ENCODE data around the gene CDKAL1. TPM values are rescaled to one million over a fixed set of nuclear protein-coding genes. Genes with fewer than 3 reads are reported as not detected.

Gene CDKAL1
- total RNA-seq, 4 donors from 2014 or later = 13.5 to 21.2 (median 17.3) TPM

DNA sequence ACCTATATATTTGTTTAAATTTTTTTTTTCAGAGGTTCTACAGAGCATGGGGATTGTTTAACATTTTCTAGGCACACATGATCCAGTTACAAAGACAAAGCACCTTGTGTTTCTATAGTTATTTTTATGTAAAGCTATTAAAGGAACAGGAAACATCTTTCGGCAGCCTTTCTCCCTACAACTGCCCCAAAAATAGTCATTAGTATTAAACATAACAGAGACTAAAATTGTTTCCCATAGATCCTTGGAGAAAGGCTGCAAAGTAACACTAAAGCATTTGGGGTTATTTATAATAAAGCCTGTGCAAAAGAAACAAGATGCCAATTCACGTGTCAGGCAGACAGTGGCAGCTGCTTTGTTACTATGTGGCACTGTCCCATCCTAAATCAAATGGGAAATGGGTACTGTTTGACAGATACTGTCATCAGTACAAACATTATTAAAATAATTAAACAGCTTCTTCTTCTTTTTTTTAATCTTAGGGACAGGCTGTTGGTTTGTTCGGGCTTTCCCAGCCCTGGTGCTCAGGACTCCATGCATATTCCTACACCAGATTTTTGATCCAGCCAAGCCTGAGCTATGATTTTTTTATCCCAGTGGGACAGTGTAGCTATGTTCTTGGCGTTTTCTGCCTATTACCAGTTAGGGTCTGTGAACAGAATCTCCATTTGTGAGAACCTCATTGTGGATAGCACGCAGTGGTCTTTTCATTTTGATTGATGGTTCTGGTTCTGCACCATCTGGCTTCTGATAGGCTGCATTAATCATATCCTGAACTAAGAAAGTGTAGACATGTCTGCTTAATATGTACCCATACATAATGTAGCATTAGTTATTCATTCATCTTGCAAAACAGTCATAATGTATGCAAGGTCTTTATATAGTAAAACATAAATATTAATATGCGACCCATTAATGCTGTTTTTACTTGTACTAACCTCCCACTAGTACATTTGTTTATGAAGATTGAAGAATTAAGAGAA, 598.9 kb downstream of the CDKAL1 start:
- DNase-seq (ENCODE audit: low spot score in 2 of 2) = no peak
- Histone ChIP-seq H3K4me1 (peaks cover 0 to 16% (median 0%) of the 10 kb centered on the region in 4 donors), H3K27ac (no peak overlapping the region), H3K27me3 (no peaks in the 10 kb centered on the region), H3K4me3 (no peak overlapping the region), H3K36me3 (no peaks in the 10 kb centered on the region), H3K9me3 (no peaks in the 10 kb centered on the region)
- TF ChIP-seq, protein P1, sequence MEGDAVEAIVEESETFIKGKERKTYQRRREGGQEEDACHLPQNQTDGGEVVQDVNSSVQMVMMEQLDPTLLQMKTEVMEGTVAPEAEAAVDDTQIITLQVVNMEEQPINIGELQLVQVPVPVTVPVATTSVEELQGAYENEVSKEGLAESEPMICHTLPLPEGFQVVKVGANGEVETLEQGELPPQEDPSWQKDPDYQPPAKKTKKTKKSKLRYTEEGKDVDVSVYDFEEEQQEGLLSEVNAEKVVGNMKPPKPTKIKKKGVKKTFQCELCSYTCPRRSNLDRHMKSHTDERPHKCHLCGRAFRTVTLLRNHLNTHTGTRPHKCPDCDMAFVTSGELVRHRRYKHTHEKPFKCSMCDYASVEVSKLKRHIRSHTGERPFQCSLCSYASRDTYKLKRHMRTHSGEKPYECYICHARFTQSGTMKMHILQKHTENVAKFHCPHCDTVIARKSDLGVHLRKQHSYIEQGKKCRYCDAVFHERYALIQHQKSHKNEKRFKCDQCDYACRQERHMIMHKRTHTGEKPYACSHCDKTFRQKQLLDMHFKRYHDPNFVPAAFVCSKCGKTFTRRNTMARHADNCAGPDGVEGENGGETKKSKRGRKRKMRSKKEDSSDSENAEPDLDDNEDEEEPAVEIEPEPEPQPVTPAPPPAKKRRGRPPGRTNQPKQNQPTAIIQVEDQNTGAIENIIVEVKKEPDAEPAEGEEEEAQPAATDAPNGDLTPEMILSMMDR (IDR thresholded peaks at IDR 0.05) = no peak
- TF ChIP-seq EP300 (IDR thresholded peaks at IDR 0.05) = no peak
- no peak for TF ChIP-seq POLR2A (IDR thresholded peaks at IDR 0.05)
- 41 to 46% methylated on average over 6 of the region's 6 CpGs for WGBS, 2 donors

DNA sequence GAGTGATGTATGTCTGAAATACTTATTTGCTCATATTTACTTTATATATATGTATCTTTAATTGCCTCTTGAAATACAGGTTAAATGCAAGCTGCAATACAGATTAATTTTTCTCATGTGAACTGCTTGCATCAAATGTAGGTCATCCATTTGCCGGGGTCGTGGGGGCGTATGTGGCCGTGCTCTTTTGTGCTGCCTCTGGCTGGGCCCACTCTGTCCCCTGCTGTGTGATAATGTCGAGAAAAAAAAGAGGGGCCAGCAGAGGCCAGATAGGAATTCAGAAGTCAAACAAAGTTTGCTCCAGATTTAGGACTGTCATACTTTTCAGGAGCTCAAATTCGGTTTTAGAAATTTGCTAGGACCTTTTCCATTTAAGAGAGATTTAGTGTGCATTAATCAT, 599.6 kb downstream of the CDKAL1 start:
- no peak for DNase-seq (ENCODE audit: low spot score in 2 of 2)
- H3K9me3 ChIP-seq = no peaks in the 10 kb centered on the region
- TF ChIP-seq POLR2A (IDR thresholded peaks at IDR 0.05) (no peak), EP300 (IDR thresholded peaks at IDR 0.05) (no peak)
- peaks cover 0 to 24% (median 0%) of the 10 kb centered on the region in 4 donors for H3K4me1 ChIP-seq
- no peak overlapping the region for H3K4me3 ChIP-seq
- WGBS, 2 donors = 37 to 48% methylated on average over 6 of the region's 6 CpGs
- H3K27me3 ChIP-seq = no peaks in the 10 kb centered on the region
- H3K36me3 ChIP-seq = no peaks in the 10 kb centered on the region
- no peak overlapping the region for H3K27ac ChIP-seq

DNA sequence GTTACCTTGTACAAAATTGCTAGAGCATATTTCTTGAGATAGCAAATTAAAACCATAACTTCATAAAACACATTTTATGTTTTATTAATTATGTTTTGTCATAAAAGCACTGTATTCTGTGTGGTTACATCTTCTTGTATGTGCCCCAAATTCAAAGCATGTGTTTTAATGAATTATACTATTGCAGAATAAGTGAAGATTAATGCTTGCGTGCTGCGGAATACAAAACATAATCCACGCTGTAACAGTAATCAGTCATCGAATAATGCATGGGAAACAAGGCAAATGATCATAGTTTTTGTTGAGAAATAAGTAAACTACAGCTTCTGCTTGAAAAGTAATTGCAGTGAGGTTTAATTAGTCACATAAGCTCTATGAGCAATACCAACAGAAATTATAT, 600.1 kb downstream of the CDKAL1 start:
- no peak for DNase-seq (ENCODE audit: low spot score in 2 of 2)
- H3K9me3 ChIP-seq = no peaks in the 10 kb centered on the region
- peaks cover 0 to 26% (median 0%) of the 10 kb centered on the region in 4 donors for H3K4me1 ChIP-seq
- no peak overlapping the region for H3K27ac ChIP-seq
- no peaks in the 10 kb centered on the region for H3K27me3 ChIP-seq
- no peak for TF ChIP-seq POLR2A (IDR thresholded peaks at IDR 0.05)
- no peak for TF ChIP-seq EP300 (IDR thresholded peaks at IDR 0.05)
- TF ChIP-seq, protein P1 (IDR thresholded peaks at IDR 0.05) = no peak
- H3K4me3 ChIP-seq = no peak overlapping the region
- 94 to 96% methylated on average over 4 of the region's 4 CpGs for WGBS, 2 donors
- H3K36me3 ChIP-seq = no peaks in the 10 kb centered on the region

DNA sequence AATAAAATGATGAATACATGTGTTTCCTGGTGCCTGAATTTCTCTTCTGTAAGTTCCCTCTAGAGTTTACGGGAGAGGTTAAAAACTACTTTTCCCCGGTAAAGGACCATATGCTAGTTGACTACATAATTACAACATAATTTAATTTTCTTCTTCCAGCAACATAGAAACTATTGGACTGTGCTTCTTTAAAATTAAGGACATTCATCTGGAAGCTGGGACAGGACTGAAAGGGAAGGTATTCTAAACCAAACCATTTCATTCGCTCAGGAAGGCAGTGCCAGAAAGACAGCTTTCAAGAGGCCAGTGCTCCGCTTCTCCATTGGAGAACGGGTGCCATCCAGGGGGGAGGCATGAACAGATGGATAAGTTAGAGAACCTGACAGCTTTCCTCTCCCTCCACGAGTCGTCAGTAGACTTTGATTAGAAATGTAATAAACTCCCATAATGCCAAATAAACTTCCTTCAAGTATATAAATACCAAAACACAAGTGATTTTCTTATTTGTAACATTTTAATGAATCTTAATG, 601.3 kb downstream of the CDKAL1 start:
- DNase-seq (ENCODE audit: low spot score in 2 of 2) = no peak
- Histone ChIP-seq H3K9me3 (no peaks in the 10 kb centered on the region), H3K36me3 (no peaks in the 10 kb centered on the region), H3K27ac (no peak overlapping the region), H3K27me3 (no peaks in the 10 kb centered on the region), H3K4me1 (peaks cover 0 to 26% (median 0%) of the 10 kb centered on the region in 4 donors), H3K4me3 (no peak overlapping the region)
- TF ChIP-seq POLR2A (IDR thresholded peaks at IDR 0.05) (no peak), EP300 (IDR thresholded peaks at IDR 0.05) (no peak)
- TF ChIP-seq, protein P1 (IDR thresholded peaks at IDR 0.05) = no peak
- WGBS, 2 donors = 97% methylated on average over 7 of the region's 7 CpGs

DNA sequence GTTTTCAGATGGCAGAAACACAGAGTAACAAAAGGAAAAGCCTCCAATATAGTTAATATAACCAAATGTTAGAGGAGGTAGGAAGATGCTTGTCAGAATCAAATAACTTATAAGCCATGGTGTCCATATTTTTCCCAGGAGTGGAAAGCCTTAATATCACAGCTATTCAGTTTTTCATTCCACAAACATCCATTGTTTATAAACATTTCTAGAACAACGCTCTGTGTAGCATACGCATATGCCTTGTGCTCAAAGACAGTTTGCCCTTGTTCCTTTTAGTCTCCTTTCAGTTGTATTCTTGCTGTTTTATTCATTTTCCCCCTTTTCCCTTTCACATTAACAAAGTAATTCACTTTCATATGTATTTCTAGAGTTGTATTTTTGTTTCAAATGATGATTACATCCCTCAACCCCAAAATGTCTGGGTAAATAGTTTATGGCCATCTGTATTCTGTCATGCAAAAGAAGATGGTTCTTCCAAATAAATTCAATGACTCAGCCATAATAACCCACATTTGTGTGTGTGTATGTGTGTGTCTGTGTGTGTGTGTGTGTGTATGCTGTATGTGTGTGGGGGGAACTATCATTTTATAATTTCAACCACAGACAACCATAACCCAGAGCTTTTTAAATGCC, 603.6 kb downstream of the CDKAL1 start:
- TF ChIP-seq EP300 (IDR thresholded peaks at IDR 0.05) (no peak), POLR2A (IDR thresholded peaks at IDR 0.05) (no peak)
- TF ChIP-seq, protein P1 (IDR thresholded peaks at IDR 0.05) = no peak
- Histone ChIP-seq H3K9me3 (no peaks in the 10 kb centered on the region), H3K36me3 (peaks cover 0 to 5% (median 0%) of the 10 kb centered on the region in 3 donors), H3K4me3 (no peak overlapping the region), H3K4me1 (peaks cover 0 to 25% (median 0%) of the 10 kb centered on the region in 4 donors), H3K27me3 (no peaks in the 10 kb centered on the region), H3K27ac (no peak overlapping the region)
- DNase-seq (ENCODE audit: low spot score in 2 of 2) = no peak
- WGBS, 2 donors = 62 to 70% methylated on average over 2 of the region's 2 CpGs

Measured in tibial nerve (tissue), 4 donors.